ENCODE results near the gene SDR9C7.
"Not testable (repeated sequence)": the region's sequence is repeated elsewhere in the genome, so short reads cannot be mapped to it uniquely, and the experiment has no call there.

SDR9C7 gene

DNA sequence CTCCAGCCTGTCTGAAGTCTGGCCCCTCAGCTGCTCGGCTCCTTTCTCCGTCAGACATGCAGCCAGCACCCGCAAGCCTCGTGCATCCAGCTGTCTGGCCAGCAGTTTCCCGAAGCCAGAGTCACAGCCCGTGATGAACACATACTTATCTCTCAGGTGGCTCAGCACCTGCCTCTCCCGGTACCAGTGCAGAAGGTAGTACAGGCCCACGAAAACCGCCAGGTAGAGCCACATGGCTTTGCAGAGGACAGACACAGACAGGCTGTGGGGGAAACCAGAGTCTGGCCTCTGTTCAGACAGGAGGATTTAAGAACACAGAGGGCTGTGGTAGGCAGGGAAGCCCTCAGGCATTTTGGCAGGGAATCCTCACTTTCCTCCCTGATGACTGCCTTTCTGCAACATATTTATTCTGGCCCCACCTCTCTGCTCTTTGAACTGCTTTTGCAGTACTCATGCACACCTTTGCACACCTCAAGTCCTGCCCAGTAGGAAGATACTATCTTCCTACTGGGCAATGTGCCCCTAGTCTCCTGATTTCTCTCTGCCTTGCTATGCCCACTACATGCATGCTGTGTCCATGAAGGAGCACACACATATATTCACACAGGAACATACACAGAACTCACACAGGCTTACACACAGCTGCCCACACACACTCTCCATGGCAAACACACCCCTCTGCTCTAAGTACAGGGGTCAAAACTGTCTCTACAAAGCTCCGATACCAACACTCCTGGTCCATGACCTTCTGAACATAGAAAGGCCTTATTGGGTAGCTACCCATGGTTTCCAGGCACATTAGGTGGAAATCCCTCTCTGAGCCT lies 23.2 kb upstream of the SDR9C7 start, which contains the start of gene RDH16:
Gene RDH16, minus strand, starts transcription at position 380 of the 824 bp plus-strand sequence. Its CDS starts 146 bp downstream, at position 234.
- H3K36me3 Mint-ChIP-seq: peaks cover 2% of the 10 kb centered on the region
- H3K4me3 Mint-ChIP-seq: no peak within 1 kb of the TSS
- no peaks in the 10 kb centered on the region for H3K27me3 Mint-ChIP-seq
- H3K9me3 Mint-ChIP-seq: no peaks in the 10 kb centered on the region
- no peaks in the 10 kb centered on the region for H3K4me1 Mint-ChIP-seq
- H3K27ac Mint-ChIP-seq: no peak within 1 kb of the TSS

DNA sequence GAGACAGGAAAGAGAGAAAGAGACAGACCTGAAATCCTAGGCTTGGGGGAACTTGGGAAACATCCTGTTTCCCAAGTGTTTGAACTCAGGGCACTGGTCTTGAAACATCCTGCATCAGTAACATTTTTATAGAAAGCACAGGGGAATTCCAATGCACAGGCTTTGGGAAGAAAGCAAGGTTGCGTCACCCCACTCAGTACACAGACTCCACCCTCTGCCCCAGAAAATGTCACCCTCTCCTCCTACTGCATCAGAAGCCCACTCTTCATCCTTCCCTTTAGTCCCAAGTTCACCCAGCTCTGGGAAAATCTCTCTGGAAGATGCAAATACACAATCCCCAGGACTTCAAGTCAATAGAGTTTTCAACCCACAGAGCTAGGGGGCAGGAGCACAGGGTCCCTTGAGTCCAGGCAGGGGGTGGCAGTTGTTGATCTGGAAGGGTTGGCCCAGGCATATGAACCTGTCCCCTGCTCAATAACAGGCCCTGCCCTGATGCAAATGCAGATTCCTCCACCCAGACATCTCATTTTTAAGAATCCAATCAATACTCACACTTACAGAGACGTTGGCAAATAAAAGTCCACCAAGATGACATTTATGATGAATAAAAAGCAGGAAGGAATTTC lies 21.5 kb upstream of the SDR9C7 start:
- Mint-ChIP-seq H3K27ac (no peak overlapping the region), H3K36me3 (peaks cover 2% of the 10 kb centered on the region), H3K4me1 (no peaks in the 10 kb centered on the region), H3K27me3 (no peaks in the 10 kb centered on the region), H3K9me3 (no peaks in the 10 kb centered on the region), H3K4me3 (no peak overlapping the region)

DNA sequence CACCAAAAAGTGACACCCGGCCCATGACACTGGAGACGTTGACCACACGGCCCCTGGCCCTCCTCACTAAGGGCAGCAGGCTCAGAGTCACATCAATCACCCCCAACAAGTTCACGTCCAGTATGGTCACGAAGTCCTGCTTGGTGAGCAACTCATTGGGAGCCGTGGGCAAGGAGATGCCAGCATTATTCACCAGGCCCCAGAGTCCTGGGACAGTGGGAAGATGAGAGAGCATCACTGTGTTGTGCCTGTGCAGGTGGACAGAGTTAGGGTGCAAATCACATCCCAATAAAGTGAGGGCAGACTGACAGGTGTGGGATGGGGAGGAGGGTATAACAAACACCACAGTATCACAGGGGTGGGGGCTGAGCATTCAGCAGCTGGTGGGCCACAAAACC lies 20.7 kb upstream of the SDR9C7 start:
- no peak overlapping the region for H3K27ac Mint-ChIP-seq
- H3K36me3 Mint-ChIP-seq: peaks cover 2% of the 10 kb centered on the region
- H3K9me3 Mint-ChIP-seq: no peaks in the 10 kb centered on the region
- no peaks in the 10 kb centered on the region for H3K4me1 Mint-ChIP-seq
- no peak overlapping the region for H3K4me3 Mint-ChIP-seq
- no peaks in the 10 kb centered on the region for H3K27me3 Mint-ChIP-seq

DNA sequence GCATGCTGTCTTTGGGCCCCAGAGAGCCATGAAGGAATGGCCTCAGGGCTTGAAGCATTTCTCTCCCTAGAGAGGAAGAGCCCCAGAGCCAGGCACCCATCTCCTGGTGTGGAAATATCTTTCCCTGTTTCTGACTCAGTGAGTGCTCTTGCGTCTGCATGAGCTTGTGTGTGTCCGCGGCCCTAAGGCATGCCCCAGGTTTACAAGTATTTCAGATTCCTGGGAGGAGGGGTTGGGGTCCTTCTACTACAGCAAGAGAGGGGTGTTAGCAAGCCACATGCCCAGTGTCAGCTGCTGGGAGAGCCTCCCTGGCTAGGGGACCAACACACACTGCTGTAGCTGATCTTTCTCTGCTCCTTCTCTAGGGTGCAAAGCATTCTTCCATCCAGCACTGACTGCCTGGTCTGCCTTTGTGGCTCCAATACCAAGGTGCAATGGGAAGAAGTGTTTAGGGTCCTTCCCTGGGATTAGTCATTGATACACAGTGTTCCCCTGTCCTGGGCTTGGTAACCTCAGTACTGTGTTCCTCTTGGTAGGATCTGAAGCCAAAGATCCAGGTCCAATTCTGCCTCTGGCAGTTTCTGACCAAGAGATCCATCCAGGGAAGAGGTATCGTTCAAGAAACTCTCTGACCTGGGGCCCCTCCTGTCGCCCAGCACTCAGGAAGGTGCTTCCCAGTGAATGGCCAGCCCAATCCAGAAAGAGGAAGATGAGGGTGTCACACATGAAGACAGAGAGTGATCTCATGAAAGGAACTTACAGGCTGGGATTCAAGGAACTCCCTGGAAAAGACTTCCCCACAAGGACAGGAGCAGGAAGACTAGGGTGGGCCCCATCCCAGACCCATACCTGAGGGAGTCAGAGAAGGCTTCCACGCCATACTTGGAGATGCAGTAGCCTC lies 20.1 kb upstream of the SDR9C7 start:
- Mint-ChIP-seq H3K4me1 (no peaks in the 10 kb centered on the region), H3K36me3 (peaks cover 5% of the 10 kb centered on the region), H3K9me3 (no peaks in the 10 kb centered on the region), H3K27ac (no peak overlapping the region), H3K27me3 (no peaks in the 10 kb centered on the region), H3K4me3 (no peak overlapping the region)

DNA sequence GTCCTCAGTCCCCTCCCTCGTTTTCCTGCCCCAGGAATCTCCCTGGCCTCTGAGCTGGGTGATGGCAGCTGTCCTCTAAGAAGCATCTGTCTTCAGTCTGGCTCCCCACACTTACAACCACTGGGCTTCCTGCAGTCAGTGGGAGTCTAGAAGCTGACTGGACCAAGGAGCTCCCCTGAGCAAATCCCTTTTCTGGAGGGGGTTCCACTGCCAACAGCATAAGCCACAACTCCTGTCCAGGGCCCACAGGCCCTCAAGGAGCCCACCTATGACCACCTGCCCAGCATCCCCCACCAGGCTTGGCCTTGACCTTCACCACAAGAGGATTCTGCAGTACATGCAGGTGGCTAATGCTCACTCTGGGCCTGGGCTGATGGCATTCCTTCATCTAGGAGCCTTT lies 19.1 kb upstream of the SDR9C7 start:
- H3K4me1 Mint-ChIP-seq: no peaks in the 10 kb centered on the region
- peaks cover 5% of the 10 kb centered on the region for H3K36me3 Mint-ChIP-seq
- H3K27me3 Mint-ChIP-seq: no peaks in the 10 kb centered on the region
- no peak overlapping the region for H3K27ac Mint-ChIP-seq
- H3K9me3 Mint-ChIP-seq: no peaks in the 10 kb centered on the region
- no peak overlapping the region for H3K4me3 Mint-ChIP-seq

DNA sequence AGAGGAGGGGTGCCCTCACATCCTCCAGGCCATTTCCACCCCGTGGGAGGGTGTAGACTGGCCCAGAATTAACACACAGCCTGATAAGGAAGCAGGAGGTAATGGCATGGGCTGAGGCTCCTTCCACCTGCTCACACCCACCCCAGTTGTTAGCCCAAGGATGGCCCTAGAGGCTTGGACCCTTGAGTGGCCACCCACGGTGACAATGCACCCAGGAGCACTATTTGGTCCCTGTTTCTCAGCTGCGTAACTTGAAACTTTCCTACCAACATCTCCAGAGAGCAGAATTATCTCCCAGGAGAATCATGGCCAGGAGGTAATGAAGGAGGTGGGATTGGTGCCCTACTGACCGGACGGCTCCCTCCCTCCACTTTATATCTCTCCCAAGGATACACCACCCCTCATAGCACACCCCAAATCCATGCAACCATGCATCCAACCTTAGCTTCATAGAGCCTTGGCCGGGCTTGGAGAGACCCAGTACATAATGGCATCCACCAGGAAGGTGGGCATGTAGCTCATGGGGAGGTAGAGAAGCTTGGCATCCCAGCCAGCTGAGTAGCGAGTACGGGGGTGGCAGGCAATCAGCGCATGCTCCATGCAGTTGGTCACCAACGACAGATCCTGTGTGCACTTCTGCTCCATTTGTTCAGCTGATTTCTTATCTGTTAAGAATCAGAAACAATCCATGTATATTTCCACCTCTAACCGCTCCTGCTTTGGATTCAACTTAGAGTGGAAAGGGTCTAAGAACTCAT lies 17.6 kb upstream of the SDR9C7 start:
- no peaks in the 10 kb centered on the region for H3K4me1 Mint-ChIP-seq

DNA sequence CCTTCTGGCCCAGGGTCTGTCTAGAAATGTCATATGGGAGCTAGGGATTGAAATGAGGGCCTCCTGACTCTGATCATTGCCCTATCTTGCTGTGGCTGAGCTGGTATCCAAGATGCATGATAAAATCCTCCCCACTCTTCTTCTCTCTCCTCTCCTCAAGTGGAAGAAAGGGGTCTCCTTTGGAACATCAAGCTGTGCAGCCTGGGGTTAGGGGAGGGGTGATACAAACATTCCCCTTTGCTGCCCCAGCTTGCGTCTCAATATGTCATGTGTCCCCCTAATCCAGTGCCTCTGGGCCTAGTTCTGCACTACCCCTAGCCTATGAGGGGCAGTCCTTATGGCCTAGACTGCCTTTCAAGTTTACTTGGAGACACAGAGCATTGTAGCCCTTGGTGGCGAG lies 14.7 kb upstream of the SDR9C7 start:
- H3K4me1 Mint-ChIP-seq: no peaks in the 10 kb centered on the region
- H3K36me3 Mint-ChIP-seq: peaks cover 3% of the 10 kb centered on the region
- peaks cover 1% of the 10 kb centered on the region for H3K27me3 Mint-ChIP-seq
- no peak overlapping the region for H3K27ac Mint-ChIP-seq
- H3K9me3 Mint-ChIP-seq: peaks cover 24% of the 10 kb centered on the region
- H3K4me3 Mint-ChIP-seq: no peak overlapping the region

More for the DNA sequence above, 17.6 kb upstream of the SDR9C7 start:
- Mint-ChIP-seq H3K27me3 (peaks cover 1% of the 10 kb centered on the region), H3K36me3 (peaks cover 3% of the 10 kb centered on the region), H3K9me3 (peaks cover 9% of the 10 kb centered on the region), H3K4me3 (no peak overlapping the region), H3K27ac (no peak overlapping the region)

DNA sequence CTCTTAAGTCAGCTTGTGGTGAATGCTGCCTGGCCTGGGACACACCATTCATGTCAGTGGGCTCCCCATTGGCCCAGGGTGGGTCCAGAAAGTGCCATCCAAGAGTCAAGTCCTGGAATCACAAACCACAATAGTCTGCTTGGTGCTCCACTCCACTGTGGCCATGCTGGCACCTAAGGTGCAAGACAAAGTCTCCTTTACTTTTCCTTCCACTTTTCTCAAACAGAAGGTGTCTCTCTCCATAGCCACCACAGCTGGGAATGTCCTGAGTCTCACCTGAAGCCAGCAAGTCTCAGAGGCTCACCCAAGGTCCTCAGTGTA lies 14.2 kb upstream of the SDR9C7 start:
- Mint-ChIP-seq H3K27me3 (peaks cover 1% of the 10 kb centered on the region), H3K4me1 (no peaks in the 10 kb centered on the region), H3K9me3 (peaks cover 24% of the 10 kb centered on the region), H3K4me3 (no peak overlapping the region), H3K36me3 (peaks cover 3% of the 10 kb centered on the region), H3K27ac (no peak overlapping the region)

DNA sequence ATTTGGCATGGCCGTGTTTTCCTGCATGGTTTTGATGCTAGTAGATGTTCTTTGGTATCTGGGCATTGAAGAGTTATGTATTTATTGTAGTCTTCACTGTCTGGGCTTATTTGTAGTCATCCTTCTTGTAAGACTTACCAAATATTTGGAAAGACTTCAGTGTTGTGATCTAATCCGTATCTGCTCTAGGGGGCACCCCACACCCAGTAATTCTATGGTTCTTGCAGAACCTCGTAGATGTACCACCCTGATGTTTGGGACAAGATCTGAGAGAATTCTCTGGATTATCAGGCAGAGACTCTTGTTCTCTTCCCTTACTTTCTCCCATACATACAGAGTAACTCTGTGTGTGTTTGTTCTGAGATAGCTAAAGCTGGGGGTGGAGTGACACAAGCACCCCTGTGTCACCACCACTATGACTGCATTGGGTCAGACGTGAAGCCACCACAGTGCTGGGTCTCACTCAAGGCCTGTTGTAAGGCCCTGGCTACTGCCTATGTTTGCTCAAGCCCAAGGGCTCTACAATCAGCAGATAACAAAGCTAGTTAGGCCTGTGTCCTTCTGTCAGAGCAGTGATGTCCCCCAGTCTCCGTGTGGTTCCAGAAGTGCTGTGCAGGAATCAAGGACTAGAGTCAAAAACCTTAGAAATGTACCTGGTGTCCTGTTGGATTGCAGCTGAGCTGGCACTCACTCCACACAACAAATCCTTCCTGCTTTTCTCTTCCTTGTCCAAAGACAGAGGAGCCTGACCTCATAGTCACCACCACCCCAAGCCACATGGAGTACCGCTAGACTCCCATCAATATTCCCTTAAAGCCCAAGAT lies 13.6 kb upstream of the SDR9C7 start:
- Mint-ChIP-seq H3K27ac (no peak overlapping the region), H3K36me3 (peaks cover 3% of the 10 kb centered on the region), H3K4me3 (no peak overlapping the region)

DNA sequence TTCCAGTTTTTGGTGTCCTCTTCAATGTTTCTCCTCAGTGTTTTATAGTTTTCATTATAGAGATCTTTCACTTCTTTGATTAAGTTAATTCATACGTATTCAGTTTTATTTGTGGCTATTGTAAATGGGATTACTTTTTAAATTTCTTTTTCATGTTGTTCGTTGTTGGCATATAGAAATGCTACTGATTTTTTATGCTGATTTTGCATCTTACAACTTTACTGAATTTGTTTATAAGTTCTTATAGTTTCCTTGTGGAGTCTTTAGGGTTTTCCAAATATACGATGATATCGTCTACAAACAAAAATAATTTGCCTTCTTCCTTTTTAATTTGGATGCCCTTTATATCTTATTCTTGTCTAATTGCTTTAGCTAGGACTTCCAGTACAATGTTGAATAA lies 9.7 kb upstream of the SDR9C7 start:
- Mint-ChIP-seq H3K9me3 (peaks cover 24% of the 10 kb centered on the region), H3K36me3 (no peaks in the 10 kb centered on the region), H3K27ac (no peak overlapping the region), H3K4me3 (no peak overlapping the region), H3K4me1 (no peaks in the 10 kb centered on the region), H3K27me3 (peaks cover 3% of the 10 kb centered on the region)

More for the DNA sequence above, 13.6 kb upstream of the SDR9C7 start:
- Mint-ChIP-seq H3K27me3 (peaks cover 1% of the 10 kb centered on the region), H3K9me3 (peaks cover 24% of the 10 kb centered on the region), H3K4me1 (no peaks in the 10 kb centered on the region)

DNA sequence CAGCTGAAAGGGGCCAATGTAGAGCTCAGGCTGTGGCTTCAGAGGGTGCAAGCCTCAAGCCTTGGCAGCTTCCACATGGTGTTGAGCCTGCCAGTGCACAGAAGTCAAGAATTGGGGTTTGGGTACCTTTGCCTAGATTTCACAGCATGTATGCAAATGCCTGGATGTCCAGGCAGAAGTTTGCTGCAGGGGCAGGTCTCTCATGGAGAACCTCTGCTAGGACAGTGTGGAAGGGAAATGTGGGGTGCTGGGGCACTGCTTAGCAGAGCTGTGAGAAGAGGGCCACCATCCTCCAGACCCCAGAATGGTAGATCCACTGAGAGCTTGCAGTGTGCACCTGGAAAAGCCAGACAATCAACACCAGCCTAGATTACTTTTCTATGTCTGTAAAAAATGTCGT lies 9.2 kb upstream of the SDR9C7 start:
- H3K36me3 Mint-ChIP-seq, H3K27ac Mint-ChIP-seq, H3K27me3 Mint-ChIP-seq, H3K4me1 Mint-ChIP-seq, H3K4me3 Mint-ChIP-seq: not testable (repeated sequence)
- peaks cover 24% of the 10 kb centered on the region for H3K9me3 Mint-ChIP-seq

DNA sequence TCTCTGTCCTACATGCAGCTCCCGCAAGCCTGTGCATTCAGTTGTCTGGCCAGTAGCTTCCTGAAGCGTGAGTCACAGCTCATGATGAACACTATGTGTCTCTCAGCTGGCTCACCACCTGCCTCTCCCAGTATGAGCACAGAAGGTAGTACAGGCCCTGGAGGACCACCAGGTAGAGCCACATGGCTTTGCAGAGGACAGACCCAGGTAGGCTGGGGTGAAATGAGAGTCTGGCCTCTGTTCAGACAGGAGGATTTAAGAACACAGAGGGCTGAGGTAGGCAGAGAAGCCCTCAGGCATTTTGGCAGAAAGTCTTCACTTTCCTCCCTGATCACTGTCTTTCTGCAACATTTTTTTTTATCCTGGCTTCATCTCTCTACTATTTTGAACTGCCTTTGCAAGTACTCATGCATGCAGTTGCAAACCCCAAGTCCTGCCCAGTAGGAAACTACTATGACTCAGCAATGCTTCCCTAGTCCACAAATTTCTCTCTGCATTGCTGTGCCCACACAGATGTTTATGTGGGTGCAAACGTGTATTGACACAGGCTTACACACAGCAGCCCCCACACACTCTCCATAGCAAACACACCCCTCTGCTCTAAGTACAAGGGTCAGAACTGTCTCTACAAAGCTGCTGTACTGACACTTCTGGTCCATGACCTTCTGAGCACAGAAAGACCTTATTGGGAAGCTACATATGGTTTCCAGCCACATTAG lies 7.2 kb upstream of the SDR9C7 start:
- no peak overlapping the region for H3K4me3 Mint-ChIP-seq
- H3K36me3 Mint-ChIP-seq: no peaks in the 10 kb centered on the region
- H3K27ac Mint-ChIP-seq: no peak overlapping the region
- H3K4me1 Mint-ChIP-seq: no peaks in the 10 kb centered on the region
- H3K9me3 Mint-ChIP-seq: peaks cover 15% of the 10 kb centered on the region
- peaks cover 4% of the 10 kb centered on the region for H3K27me3 Mint-ChIP-seq

DNA sequence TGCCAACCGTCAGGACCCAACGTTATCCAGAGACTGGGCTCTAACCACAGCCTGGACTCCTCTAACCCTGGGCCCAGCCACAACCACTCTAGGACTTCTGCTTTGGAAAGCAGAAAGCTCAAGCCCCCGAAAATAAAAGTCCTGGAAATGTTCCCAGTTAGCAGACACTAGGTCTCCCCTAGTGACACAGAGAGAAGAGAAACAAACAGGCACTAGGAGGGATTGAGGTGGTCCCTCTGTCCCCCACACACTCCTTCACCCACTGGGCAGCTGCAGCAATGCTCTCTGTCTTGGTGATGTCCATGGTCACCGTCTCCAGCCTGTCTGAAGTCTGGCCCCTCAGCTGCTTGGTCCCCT lies 6.7 kb upstream of the SDR9C7 start:
- H3K36me3 Mint-ChIP-seq, H3K4me3 Mint-ChIP-seq, H3K27me3 Mint-ChIP-seq, H3K4me1 Mint-ChIP-seq, H3K27ac Mint-ChIP-seq, H3K9me3 Mint-ChIP-seq: not testable (repeated sequence)

DNA sequence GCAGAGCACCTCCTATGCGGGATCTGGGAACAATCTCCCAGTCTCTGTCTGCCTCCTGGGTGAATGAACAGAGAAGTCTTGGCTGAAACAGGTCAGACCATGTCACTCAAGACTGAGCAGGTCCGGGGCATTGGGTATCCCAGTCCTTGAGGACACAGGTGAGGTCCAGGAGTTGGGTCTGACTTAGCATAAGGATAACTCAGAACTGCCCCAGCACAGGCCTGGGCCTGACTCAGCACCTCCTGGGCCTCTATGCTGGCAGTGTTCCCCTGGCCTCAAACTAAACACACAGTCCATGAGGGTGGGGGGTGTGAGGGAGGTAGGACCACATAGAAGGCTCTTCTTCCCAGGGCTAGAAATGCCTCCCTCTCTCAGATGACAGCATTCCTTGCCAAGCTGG lies 1.5 kb upstream of the SDR9C7 start:
- peaks cover 8% of the 10 kb centered on the region for H3K4me1 Mint-ChIP-seq
- no peaks in the 10 kb centered on the region for H3K36me3 Mint-ChIP-seq
- no peak overlapping the region for H3K4me3 Mint-ChIP-seq
- H3K9me3 Mint-ChIP-seq: no peaks in the 10 kb centered on the region
- peaks cover 2% of the 10 kb centered on the region for H3K27me3 Mint-ChIP-seq
- H3K27ac Mint-ChIP-seq: no peak overlapping the region

Measured in activated naive CD4-positive, alpha-beta T cell treated with anti-CD3 and anti-CD28 coated beads, Interleukin-2, amount 50 U/mL, for 24 hours (primary cell).